CD4-positive, alpha-beta T cell treated with Interleukin-6 at 100 ng/mL for 8 hours (primary cell): ENCODE results near the gene PRKAR1B.

ENCODE experiments used
- DNase-seq: peaks from one replicate; pipeline ENCODE4 v3.0.0-alpha.2; 2020; ENCODE audit warnings: mixed read lengths, low spot score

PRKAR1B gene

DNA sequence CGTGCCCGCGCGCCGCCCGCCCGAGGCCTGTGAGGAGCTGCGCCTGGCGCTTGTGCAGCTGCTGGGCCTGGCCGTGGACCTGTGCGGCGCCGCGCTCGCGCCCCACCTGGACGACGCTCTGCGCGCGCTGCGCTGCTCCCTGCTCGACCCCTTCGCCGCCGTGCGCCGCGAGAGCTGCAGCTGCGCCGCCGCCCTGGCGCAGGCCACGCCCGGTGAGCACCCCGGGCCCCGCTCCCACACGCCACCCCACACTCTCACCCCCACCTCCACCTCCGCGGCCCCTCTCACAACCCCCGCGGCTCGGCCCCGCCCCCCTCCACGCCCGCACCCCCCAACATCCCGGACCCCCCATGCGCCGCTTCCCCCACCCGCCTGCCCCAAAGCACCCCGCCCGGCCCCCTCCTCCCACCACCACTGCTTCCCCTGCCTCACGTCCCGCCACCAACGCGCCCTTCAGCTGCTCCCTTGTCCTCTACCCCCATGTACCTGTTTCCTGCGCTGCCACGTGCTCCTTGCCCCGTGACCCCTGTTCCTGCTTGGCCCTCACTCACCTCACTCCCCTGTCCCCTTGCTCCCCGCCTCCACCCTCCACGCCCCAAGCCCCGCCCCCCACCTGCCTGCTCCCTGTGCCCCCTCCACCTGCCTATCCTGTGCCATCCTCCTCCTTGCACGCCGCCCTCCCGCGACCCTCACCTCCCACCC, at the start of gene PRKAR1B:
TSS of gene PRKAR1B (minus strand) at position 178 of the 702 bp plus-strand sequence. CDS start 15,776 bp downstream, outside the sequence.
- DNase-seq = no peak

DNA sequence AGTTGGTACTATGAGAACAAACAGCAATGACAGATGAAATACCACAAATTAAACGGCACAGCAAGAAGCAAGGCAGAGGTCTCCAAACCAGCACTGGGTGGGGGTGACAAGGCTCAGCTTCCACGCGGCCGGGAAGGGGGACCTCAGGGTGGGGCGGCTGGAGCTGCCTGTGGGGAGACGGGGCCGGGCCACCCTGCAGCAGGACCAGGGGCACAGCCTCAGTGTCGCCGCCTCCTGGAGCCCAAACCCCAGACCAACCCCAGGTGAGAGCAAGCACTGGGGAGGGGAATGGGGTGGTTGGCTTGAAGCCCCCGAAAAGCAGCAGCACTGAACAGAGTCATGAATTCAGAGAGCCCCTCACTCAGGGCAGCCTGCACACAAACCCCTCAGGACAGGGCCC, 49.3 kb upstream of the PRKAR1B start:
- no peak for DNase-seq

DNA sequence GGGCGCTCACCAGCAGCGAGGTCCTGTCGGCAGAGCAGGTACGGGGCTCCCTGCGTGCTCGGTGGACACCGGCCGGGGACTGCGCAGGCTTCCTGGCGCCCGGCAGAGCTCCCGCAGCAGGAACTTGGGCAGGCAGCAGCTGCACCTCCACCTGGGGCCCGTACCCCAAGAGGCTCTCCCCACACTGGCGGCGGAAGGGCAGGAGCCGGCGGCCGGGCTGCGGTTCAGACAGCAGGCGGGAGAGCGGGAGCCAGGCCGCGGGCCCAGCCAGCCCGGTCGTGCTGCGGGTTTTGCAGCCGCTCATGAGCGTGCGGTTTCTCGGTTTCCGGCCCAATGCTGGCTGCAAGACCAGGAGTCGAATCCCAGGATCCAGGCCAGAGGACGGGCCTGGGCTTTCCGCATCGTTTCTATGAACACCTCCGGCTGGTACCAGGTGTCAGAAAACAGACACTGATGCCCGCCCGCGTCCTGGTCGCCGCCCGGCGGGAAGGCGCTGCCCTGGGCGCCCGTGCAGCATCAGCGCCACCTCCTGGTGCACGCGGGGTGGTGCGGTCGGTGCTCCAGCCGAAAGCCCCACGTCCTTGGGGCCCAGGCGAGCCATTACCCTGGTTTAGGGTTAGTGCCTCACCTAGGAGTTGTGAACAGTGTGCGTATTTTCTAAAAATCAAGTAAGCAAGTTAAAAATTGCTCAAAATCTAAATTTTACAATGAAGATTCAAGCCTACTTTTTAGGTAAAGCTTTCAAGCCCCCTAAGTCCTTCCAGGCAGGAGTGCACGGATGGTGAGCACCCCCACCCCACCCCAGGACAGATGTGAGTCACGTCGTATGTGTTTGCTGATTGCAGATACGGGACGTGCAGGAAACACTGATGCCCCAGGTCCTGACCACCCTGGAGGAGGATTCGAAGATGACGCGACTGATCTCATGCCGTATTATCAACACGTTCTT, 47.4 kb upstream of the PRKAR1B start:
- peak; percentile 53 for DNase-seq

DNA sequence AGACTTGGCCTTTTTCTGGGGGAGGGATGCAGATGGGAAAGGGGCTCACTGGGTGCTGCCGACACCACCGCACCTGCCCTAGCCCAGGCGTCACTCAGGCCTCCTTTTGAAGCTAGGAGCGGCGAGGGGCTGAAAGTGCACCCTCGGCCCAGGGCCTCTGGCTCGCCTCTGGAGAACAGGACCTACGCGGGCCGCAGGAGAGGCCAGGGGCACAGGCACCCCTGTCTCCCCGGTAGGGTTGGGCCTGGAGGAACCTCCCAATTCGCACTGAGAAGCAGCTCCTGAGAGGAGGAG, 46.5 kb upstream of the PRKAR1B start:
- no peak for DNase-seq

DNA sequence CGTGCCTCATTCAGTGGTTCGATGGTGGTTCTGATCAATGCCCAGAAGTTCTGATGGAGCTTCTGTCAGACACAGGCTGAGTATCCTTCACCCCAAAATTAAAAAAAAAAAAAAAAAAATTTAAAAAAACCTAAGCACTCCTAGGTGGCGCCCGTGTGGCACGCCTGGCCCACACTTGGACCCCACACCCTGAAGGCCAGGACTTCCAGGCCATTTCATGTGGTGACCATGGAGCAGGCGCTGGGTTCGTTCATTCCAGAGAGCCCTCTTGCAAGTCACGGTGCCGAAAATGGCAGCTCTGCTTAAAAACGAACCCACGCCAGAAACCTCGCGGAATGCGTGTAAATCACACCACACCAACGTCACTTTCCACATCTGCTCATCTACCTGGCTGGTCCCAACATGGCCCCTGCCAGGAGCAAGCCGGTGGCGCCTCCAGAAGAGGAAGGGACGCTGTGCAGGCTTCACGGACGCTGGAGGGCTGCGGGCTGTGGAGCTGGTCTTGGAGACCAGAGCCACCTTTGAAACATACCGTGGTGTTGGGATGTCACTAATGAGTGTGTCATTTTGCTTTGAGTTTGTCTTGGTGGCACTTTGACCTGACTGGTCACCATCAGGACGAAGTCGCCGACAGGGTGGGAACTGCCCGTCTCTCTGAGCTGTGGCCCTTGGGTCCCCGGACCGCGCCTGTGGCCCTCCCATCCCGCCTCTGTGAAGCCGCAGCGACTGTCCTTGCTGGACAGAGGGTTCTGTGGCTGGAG, 46.0 kb upstream of the PRKAR1B start:
- no peak for DNase-seq

DNA sequence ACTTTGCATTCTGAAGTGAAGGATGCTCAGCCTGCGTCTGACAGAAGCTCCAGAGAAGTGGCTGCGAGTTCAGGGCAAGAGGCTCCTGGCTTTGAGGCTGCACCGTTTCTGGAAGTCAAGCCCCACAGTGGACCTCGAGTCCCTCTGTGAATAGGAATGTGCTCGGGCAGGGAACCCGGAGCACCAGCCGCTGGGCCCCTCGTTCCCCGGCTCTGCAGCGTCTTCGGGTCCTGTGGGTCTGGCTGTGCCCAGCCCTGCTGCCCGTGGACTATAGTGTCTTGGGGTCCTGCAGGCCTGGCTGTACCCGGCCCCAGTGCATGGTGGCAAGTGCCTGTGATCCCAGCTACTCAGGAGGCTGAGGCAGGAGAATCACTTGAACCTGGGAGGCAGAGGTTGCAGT, 45.3 kb upstream of the PRKAR1B start:
- no peak for DNase-seq

DNA sequence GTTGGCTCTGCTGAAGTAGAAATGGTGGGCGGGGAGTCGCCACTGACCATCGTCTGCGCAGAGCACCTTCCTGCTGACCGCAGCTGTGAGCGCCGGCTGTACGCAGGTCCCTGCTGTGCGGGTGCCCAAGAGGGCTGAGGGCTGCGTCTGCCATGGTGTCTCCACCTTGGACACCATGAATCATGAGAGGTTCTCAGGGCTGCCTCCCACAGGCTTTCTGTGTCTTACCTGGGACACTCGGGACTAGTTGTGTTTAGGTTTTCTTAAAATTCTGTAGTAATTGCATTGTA, 44.9 kb upstream of the PRKAR1B start:
- no peak for DNase-seq

DNA sequence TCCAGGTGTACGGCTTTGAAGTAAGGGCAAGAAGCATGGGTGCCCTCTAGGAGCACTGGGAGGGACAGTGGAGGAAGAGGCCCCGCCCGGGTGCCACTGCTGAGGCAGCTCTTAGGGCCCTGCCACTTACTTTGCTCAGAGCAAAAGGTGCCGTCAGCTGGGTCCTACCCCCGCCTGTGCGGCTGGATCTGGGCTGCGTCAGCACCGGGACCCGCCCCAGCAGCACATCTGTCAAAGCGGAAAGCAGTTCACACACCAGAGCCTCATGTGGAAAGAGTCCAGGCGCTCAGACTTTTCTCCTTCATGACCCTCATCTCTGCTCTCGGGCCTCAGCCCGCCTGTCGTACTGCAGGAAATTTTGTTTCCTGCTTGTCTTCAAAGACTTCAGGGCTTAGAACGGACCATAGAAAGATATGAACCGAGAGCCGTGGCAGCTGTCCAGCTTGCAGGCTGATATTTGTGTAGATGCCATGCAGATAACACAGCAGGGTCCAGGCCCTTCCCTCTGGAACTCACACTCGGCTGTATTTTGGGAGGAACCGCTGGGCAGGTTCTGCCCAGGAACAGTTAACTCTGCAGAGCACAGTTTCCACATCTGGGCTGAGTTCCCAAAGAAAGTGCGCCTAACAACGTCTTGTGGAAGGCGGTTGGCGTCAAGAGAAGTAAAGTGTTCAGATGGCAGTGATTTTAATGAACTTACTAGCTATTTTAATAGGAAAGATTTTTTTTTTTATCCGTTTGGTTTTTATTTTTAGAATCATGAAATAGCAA, 44.3 kb upstream of the PRKAR1B start:
- DNase-seq = no peak

DNA sequence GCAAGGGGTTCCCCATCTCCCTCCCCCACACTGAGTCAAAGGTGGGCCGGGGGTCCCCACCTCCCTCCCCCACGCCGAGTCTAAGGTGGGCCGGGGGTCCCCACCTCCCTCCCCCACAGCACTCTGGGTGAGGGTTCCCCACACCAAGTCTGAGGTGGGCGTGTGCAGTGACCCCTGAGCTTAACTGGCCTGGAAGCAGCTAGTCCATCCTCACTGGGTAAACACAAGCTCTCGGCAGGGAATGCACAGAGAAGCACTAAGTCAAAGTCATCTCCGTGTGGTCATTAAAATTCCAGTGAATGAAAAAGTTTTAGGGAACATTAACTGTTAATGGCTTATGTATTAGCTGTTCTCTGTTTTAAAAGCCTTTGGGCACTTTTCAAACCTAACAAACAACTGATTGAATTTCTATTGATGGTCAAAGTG, 43.7 kb upstream of the PRKAR1B start:
- no peak for DNase-seq

DNA sequence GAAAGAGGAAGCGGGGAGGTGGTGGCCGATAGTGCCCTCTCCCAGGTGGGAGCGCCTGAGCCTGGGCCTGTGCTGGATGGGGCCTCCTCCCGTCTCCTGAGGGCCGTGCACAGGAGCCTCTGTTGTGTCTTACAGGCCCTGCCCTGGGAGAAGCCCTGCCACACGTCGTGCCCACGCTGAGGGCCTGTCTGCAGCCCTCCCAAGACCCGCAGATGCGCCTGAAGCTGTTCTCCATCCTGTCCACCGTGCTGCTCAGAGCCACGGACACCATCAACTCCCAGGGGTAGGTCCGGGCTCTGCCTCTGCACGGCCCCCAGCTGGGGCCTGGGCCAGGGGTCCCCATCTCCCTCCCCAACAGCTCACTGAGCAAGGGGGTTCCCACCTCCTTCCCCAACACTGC, 43.3 kb upstream of the PRKAR1B start:
- DNase-seq = no peak

DNA sequence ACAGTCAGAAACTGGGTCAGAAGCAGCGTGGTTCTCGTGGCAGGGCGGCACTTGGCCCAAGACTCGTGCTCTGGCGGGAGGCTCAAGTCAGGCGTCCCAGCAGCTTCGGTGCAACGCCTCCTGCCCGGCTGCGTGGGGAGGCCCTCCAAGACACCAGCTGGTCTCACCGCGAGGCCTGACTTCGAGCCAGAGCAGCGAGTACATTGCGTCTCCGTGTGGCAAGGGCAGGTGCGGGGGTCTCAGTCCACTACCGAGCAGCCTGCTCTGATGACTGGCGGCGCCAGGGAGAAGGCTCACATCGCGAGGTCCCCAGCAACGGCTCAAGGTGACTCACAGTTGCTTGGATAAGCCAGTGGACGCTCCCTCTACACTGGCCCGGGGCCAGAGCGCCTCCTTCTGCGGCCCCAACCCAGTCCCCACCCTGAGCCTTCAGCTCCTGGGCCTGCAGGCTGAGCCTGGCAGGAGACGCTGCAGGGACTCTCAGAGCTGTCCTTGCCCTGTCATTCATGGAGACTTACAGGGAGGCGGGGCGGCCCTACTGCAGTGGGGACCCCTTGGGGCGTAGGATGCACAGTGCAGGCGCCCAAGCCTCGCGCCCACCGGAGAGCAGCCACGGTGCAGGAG, 41.9 kb upstream of the PRKAR1B start:
- no peak for DNase-seq

DNA sequence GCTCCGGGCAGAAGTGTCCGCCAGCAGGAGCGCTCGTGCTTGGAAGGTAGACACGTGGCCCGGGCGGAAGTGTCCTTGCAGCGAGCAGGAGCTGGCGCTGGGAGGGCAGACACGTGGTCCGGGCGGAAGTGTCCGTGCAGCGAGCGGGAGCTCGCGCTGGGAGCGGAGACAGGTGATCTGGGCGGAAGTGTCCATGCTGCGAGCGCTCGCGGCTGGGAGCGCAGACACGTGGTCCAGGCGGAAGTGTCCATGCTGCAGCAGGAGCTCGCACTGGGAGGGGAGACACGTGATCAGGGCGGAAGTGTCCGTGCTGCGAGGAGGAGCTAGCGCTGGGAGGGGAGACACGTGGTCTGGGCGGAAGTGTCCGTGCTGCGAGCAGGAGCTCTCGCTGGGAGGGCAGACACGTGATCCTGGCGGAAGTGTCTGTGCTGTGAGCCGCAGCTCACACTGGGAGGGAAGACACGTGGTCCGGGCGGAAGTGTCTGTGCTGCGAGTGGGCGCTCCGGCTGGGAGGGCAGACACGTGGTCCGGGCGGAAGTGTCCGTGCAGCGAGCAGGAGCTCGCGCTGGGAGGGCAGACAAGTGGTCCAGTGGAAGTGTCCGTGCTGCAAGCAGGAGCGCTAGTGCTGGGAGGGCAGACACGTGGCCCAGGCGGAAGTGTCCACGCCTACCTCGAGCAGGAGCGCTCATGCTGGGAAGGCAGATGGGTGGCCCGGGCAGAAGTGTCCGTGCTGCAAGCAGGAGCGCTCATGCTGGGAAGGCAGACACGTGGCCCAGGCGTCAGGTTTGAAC, 41.1 kb upstream of the PRKAR1B start:
- DNase-seq = peak; percentile 51

DNA sequence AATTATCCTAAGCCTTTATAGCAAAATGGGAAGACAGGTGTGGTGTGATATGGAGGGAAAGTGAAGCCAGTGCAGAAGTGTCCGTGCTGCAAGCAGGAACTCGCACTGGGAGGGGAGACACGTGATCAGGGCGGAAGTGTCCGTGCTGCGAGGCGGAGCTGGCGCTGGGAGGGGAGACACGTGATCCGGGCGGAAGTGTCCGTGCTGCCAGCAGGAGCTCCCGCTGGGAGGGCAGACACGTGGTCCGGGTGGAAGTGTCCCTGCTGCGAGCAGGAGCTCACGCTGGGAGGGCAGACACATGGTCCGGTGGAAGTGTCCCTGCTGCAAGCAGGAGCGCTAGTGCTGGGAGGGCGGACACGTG, 40.5 kb upstream of the PRKAR1B start:
- DNase-seq = no peak

DNA sequence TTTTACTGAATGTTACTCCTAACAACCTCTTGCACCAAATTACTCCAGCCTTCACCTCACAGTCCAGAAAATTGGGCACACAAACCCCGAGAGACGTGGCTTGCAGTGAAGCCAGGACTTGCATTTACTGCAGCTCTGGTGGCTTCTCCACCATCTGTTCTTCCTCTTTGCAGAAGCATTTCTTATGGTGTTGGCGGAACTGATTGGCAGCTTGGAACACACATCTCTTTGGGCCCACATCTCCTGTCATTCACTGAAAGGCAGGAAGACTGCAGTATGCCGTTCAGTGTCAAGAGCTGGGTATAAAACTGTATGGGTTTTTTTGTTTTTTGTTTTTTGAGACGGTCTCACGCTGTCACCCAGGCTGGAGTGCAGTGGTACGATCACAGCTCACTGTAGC, 38.3 kb upstream of the PRKAR1B start:
- no peak for DNase-seq

DNA sequence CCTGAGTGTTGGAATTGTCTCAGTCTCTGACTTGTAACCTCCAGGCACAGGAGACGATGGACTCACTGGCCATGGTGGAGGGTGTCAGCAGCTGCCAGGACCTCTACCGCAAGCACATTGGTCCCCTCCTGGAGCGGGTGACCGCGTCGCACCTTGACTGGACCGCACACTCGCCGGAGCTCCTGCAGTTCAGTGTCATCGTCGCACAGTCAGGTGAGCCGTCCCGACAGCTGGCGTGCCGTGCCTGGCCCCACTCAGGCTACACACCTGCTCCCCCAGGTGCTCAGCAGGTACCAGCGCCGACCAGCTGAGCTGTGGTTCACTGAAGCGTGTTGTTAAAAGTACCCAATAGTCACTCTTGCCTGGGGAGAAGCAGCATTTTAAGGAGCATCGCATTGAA, 36.7 kb upstream of the PRKAR1B start:
- no peak for DNase-seq

DNA sequence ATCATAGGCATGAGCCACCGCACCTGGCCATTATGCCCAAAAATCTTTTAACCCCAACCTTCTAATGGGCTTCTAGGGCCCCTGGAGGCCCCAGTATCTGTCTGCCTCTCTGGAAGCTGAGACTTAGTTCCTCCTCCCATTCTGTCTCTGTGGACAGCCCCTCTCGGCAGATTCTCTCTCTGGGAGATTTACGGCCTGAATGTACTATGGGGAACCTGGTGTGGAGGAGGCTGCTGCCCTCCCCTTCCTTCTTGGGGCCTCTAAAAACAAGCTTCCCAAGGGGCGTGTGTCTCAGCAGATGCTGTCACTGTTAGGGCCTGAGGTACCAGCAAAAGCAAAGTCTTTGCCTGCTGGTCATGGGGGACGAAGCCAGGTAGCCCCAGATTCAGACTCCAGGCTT, 35.8 kb upstream of the PRKAR1B start:
- no peak for DNase-seq

DNA sequence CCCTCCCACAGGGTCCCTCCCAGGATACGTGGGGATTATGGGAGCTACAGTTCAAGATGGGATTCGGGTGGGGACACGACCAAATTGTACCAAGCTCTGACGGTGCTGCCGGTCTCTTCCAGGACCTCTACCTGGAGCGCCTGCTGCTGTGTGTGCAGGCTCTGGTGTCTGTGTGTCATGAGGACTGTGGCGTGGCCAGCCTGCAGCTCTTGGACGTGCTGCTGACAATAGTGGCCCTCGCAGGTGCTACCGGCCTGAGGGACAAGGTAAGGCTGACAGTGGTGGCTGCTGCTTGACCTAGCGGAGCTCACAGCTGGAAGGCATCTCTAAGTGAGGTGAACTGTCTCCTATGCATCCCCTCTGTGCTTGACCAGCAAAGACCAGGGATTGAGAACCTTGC, 34.5 kb upstream of the PRKAR1B start:
- no peak for DNase-seq

DNA sequence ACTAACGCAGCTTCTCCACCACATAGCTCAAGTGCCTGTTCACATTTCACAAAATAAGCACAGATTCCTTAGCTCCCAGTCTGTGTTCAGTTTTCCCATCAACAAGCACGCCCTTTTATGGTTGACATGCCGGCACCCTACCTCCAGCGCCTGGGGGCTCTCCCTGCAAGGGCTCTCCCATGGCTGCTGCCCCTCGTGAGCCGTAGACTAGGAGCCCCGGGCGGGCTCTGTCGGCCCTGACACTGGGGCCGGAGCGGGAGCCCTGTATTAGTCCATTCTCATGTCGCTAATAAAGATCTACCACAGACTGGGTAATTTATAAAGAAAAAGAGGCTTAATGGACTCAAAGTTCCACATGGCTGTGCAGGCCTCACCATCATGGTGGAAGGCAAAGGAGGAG, 34.0 kb upstream of the PRKAR1B start:
- DNase-seq = no peak

DNA sequence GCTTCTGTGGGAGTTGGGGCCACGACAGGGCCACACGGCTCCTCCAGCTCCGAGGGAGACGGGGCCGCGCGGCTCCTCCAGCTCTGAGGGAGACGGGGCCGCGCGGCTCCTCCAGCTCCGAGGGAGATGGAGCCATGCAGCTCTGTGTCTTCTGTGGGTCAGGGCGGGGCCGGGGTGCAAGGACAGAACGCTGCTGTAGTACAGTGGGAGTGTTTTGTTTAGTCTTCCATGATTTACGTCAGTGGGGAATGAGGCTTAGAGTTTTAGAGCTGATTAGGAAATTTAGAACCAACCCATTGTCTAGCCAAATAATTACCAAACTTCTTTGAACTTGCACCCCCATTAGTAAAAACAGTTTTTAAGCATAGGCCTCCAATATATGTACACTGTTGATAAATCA, 32.9 kb upstream of the PRKAR1B start:
- DNase-seq = no peak

DNA sequence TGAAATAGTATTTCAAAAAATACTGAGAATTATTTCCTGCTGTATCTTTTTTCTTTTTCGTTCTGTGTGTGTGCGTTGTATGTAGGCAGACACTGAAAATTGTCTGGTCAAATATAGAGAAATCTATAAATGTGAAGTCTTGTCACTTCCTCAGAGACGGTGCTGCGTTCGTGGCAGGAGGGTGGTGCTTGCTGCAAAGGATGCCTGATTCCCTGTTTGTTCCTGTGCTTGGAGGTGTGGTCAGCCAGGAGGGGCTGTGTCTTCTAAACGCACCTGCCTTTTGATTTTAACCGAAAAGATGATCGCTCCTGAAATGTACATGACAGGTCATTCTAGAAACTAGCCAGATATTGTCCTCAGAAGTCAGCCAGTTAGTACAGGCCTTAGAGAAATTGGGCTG, 32.5 kb upstream of the PRKAR1B start:
- DNase-seq = no peak

DNA sequence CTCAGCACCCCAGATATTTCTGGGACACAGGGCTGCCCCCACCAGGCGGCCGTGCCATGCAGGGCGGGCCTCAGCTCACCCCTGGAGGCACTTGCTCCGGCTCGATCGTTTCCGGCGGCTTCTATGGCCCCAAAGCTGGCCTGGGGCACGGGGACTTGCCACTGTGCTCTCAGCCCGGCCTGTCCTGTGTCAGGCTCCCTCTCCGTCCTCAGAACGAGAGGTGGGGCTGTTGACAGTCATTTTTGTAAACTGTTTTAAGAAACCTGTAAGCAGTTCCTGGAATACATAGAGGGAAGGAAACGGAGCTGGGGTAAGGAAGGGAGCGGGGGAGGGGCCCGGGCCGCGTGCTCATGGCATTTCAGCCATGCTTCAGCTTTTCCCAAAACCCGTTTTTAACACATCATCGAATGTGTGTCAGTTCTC, 30.7 kb upstream of the PRKAR1B start:
- no peak for DNase-seq
